ENCODE data around the gene C20orf202. TPM values are rescaled to one million over a fixed set of nuclear protein-coding genes. Genes with fewer than 3 reads are reported as not detected.

C20orf202 gene
- polyA plus RNA-seq, 3 donors: 0.12 TPM; not detected in 2

GRCh38 chr20:1190847-1191246 lies 12.4 kb upstream of the C20orf202 start:
- Histone ChIP-seq H4K20me1 (ENCODE audit: insufficient read depth, low read length) (no peaks in the 10 kb centered on the region), H3K9me3 (replicated peaks in 1 of 2; ENCODE audit: control insufficient read depth in 1 of 2, insufficient read depth in 1 of 2, low read length in 2 of 2) (no peaks in the 10 kb centered on the region), H3K4me1 (ENCODE audit: control insufficient read depth in 1 of 2, insufficient read depth in 2 of 2, low read length in 2 of 2) (no peaks in the 10 kb centered on the region), H3K9ac (ENCODE audit: insufficient read depth, low read length, poor library complexity, severe bottlenecking) (no peak overlapping the region), H3K79me2 (ENCODE audit: insufficient read depth, low read length) (no peaks in the 10 kb centered on the region), H3K27ac (ENCODE audit: low read depth in 1 of 2, low read length in 2 of 2) (no peak overlapping the region), H3K36me3 (replicated peaks in 1 of 2; ENCODE audit: control insufficient read depth in 1 of 2, insufficient read depth in 2 of 2, low read length in 2 of 2) (no peaks in the 10 kb centered on the region), H3K4me2 (replicated peaks; ENCODE audit: extremely low read depth, low read length, poor library complexity, severe bottlenecking) (no peak overlapping the region), H3K27me3 (ENCODE audit: control insufficient read depth in 2 of 2, insufficient read depth in 2 of 2, low read length in 2 of 2) (peaks cover 3 to 15% of the 10 kb centered on the region in 2 donors), H2AFZ (ENCODE audit: insufficient read depth, low read depth, low read length, poor library complexity, severe bottlenecking) (no peak overlapping the region), H3K4me3 (replicated peaks in 1 of 3; ENCODE audit: low read depth in 2 of 3, low read length in 3 of 3) (no peak overlapping the region)
- Mint-ChIP-seq H3K36me3 (peaks cover 0 to 4% of the 10 kb centered on the region in 2 donors), H3K4me3 (no peak overlapping the region), H3K27ac (no peak overlapping the region), H3K4me1 (peaks cover 9% of the 10 kb centered on the region), H3K9me3 (peaks cover 0 to 8% (median 2%) of the 10 kb centered on the region in 7 donors), H3K27me3 (ENCODE audit: low read depth in 3 of 3) (peaks cover 6 to 21% (median 10%) of the 10 kb centered on the region in 3 donors)
- DNase-seq: no peak
- 100% methylated on average over 2 of the region's 3 CpGs for WGBS (ENCODE audit: insufficient coverage)
- TF ChIP-seq, protein P1, sequence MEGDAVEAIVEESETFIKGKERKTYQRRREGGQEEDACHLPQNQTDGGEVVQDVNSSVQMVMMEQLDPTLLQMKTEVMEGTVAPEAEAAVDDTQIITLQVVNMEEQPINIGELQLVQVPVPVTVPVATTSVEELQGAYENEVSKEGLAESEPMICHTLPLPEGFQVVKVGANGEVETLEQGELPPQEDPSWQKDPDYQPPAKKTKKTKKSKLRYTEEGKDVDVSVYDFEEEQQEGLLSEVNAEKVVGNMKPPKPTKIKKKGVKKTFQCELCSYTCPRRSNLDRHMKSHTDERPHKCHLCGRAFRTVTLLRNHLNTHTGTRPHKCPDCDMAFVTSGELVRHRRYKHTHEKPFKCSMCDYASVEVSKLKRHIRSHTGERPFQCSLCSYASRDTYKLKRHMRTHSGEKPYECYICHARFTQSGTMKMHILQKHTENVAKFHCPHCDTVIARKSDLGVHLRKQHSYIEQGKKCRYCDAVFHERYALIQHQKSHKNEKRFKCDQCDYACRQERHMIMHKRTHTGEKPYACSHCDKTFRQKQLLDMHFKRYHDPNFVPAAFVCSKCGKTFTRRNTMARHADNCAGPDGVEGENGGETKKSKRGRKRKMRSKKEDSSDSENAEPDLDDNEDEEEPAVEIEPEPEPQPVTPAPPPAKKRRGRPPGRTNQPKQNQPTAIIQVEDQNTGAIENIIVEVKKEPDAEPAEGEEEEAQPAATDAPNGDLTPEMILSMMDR (IDR thresholded peaks at IDR 0.05): no peak
- intact Hi-C loops (cut with micrococcal nuclease): no loop called here

DNA sequence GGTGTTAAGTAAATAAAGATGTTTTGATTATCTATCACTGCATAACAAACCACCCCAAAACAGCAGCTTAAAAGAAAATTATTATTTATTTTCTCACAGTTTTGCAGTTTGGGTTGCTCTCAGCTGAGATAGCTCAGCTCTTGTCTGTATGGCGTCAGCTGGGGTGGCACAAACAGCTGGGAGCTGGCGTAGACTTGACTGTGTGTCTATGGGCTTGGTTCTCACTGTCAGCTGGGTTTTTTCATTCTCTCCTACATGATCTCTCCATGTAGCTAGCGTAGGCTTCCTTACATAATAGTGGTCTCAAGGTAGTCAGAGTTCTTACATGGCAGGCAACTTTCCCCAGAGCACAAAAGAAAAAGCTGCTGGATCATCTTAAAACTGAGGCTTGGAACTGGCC lies 12.0 kb upstream of the C20orf202 start:
- Histone ChIP-seq H3K27me3 (ENCODE audit: control insufficient read depth in 2 of 2, insufficient read depth in 2 of 2, low read length in 2 of 2) (peaks cover 3 to 10% of the 10 kb centered on the region in 2 donors), H3K27ac (ENCODE audit: low read depth in 1 of 2, low read length in 2 of 2) (no peak overlapping the region), H3K4me2 (replicated peaks; ENCODE audit: extremely low read depth, low read length, poor library complexity, severe bottlenecking) (no peak overlapping the region), H2AFZ (ENCODE audit: insufficient read depth, low read depth, low read length, poor library complexity, severe bottlenecking) (no peak overlapping the region), H3K4me3 (replicated peaks in 1 of 3; ENCODE audit: low read depth in 2 of 3, low read length in 3 of 3) (no peak overlapping the region), H3K36me3 (replicated peaks in 1 of 2; ENCODE audit: control insufficient read depth in 1 of 2, insufficient read depth in 2 of 2, low read length in 2 of 2) (no peaks in the 10 kb centered on the region), H3K4me1 (ENCODE audit: control insufficient read depth in 1 of 2, insufficient read depth in 2 of 2, low read length in 2 of 2) (no peaks in the 10 kb centered on the region), H3K9me3 (replicated peaks in 1 of 2; ENCODE audit: control insufficient read depth in 1 of 2, insufficient read depth in 1 of 2, low read length in 2 of 2) (no peaks in the 10 kb centered on the region), H3K9ac (ENCODE audit: insufficient read depth, low read length, poor library complexity, severe bottlenecking) (no peak overlapping the region), H3K79me2 (ENCODE audit: insufficient read depth, low read length) (no peaks in the 10 kb centered on the region), H4K20me1 (ENCODE audit: insufficient read depth, low read length) (no peaks in the 10 kb centered on the region)
- Mint-ChIP-seq H3K4me3 (no peak overlapping the region), H3K36me3 (peaks cover 0 to under 1% of the 10 kb centered on the region in 2 donors), H3K9me3 (peaks cover 0 to 7% (median under 1%) of the 10 kb centered on the region in 7 donors), H3K4me1 (peaks cover 7% of the 10 kb centered on the region), H3K27ac (no peak overlapping the region), H3K27me3 (ENCODE audit: low read depth in 3 of 3) (peaks cover 6 to 16% (median 7%) of the 10 kb centered on the region in 3 donors)
- TF ChIP-seq, protein P1 (IDR thresholded peaks at IDR 0.05): no peak
- no peak for DNase-seq
- 100% methylated on average over 1 of the region's 3 CpGs for WGBS (ENCODE audit: insufficient coverage)
- intact Hi-C loops (cut with micrococcal nuclease): no loop called here
